ENCODE data around the gene DDX27. TPM values are rescaled to one million over a fixed set of nuclear protein-coding genes. Genes with fewer than 3 reads are reported as not detected.

Gene DDX27
- total and polyA plus RNA-seq, 2 of the 13 experiments (the other 11 are each of a cell fraction or from before 2014, with no cell fraction given) = 42.6 to 72.8 TPM

- TF ChIP-seq, protein P1, sequence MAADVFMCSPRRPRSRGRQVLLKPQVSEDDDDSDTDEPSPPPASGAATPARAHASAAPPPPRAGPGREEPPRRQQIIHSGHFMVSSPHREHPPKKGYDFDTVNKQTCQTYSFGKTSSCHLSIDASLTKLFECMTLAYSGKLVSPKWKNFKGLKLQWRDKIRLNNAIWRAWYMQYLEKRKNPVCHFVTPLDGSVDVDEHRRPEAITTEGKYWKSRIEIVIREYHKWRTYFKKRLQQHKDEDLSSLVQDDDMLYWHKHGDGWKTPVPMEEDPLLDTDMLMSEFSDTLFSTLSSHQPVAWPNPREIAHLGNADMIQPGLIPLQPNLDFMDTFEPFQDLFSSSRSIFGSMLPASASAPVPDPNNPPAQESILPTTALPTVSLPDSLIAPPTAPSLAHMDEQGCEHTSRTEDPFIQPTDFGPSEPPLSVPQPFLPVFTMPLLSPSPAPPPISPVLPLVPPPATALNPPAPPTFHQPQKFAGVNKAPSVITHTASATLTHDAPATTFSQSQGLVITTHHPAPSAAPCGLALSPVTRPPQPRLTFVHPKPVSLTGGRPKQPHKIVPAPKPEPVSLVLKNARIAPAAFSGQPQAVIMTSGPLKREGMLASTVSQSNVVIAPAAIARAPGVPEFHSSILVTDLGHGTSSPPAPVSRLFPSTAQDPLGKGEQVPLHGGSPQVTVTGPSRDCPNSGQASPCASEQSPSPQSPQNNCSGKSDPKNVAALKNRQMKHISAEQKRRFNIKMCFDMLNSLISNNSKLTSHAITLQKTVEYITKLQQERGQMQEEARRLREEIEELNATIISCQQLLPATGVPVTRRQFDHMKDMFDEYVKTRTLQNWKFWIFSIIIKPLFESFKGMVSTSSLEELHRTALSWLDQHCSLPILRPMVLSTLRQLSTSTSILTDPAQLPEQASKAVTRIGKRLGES (CRISPR knock-in tag; IDR thresholded peaks at IDR 0.05; ENCODE audit: borderline replicate concordance) = 0 out of 2 replicates have a peak, but pooled peaks have one; percentile 16
- TF ChIP-seq ZBTB21 (CRISPR knock-in tag; IDR thresholded peaks at IDR 0.05) (0 out of 2 replicates have a peak, but pooled peaks have one; percentile 27), FOXO4 (CRISPR knock-in tag; conservative IDR thresholded peaks at IDR 0.05) (0 out of 2 replicates have a peak, but pooled peaks have one; percentile 56), KAT8 (CRISPR knock-in tag; IDR thresholded peaks at IDR 0.05) (no peak), ZNF749 (CRISPR knock-in tag; IDR thresholded peaks at IDR 0.05; ENCODE audit: borderline replicate concordance) (no peak), KIAA2018 (CRISPR knock-in tag; IDR thresholded peaks at IDR 0.05; ENCODE audit: borderline replicate concordance) (no peak), RFX1 (IDR thresholded peaks at IDR 0.05) (no peak), GMEB1 (CRISPR knock-in tag; IDR thresholded peaks at IDR 0.05; ENCODE audit: borderline replicate concordance) (peak; percentile 45; the same call in 1 of the 2 replicates), MAX (IDR thresholded peaks at IDR 0.05) (peak; percentile 18; the same call in 1 of the 2 replicates), POLR2AphosphoS2 (IDR thresholded peaks at IDR 0.05; ENCODE audit: low read depth, low read length) (0 out of 2 replicates have a peak, but pooled peaks have one; percentile 6), XBP1 (CRISPR knock-in tag; IDR thresholded peaks at IDR 0.05) (no peak), MXD1 (CRISPR knock-in tag; IDR thresholded peaks at IDR 0.05) (no peak), FOXA3 (CRISPR knock-in tag; IDR thresholded peaks at IDR 0.05) (no peak), ZNF619 (CRISPR knock-in tag; IDR thresholded peaks at IDR 0.05) (no peak)
These were observed 61.3 kb downstream of the DDX27 start (continued) for GRCh38 chr20:49280463-49281058.
